CD4-positive, alpha-beta T cell (primary cell): Measurements from ENCODE around the gene CHRNA5. TPM values are rescaled to one million over a fixed set of nuclear protein-coding genes. Genes with fewer than 3 reads are reported as not detected.

Source experiments
- ATAC-seq: fragments of 200-7000 bp; cut with Tn5 transposase; one replicate; pipeline ENCODE4 v1.10.0; 2022; ENCODE audit warnings: mild to moderate bottlenecking; ENCODE audit not compliant: poor library complexity
- CTCF ChIA-PET: fragments of 350-600 bp; sonication (Branson Sonifier 250); formaldehyde crosslinking; loops from one replicate; lab custom pipeline; 2021; ENCODE audit warnings: antibody characterized with exemption, inconsistent platforms; lab: Charles Lee
- POLR2A ChIA-PET: fragments of 350-600 bp; sonication (Branson Sonifier 250); formaldehyde crosslinking; loops from one replicate; lab custom pipeline; 2021; ENCODE audit warnings: antibody characterized with exemption, inconsistent platforms; lab: Charles Lee
- DNase-seq, 14 experiments: peaks; one replicate each; pipeline ENCODE4 v3.0.0-alpha.2; 2013 to 2020; ENCODE audit warnings: mixed read lengths in 2 of 14
- H3K27ac ChIP-seq, 2 donors: one replicate each; pipeline versions ENCODE4 v1.5.1 to v1.7.0; 2013; ENCODE audit warnings: low read length in 2 of 2, low read depth in 1 of 2, mild to moderate bottlenecking in 1 of 2
- H3K27me3 ChIP-seq, 2 experiments: 1 replicate in 1 of 2; 2 replicates in 1 of 2; pipeline versions ENCODE4 v1.6.1 to v1.7.0; 2013; ENCODE audit warnings: low read length in 2 of 2, control low read depth in 1 of 2, mild to moderate bottlenecking in 1 of 2, moderate library complexity in 1 of 2; ENCODE audit not compliant: insufficient read depth in 2 of 2, control insufficient read depth in 1 of 2
- H3K36me3 ChIP-seq: one replicate; pipeline ENCODE4 v1.6.1; 2013; ENCODE audit warnings: low read length, control low read depth; ENCODE audit not compliant: insufficient read depth
- H3K4me1 ChIP-seq: one replicate; pipeline ENCODE4 v1.6.1; 2013; ENCODE audit warnings: low read length, control low read depth; ENCODE audit not compliant: insufficient read depth
- H3K4me3 ChIP-seq: one replicate; pipeline ENCODE4 v1.5.1; 2013; ENCODE audit warnings: mild to moderate bottlenecking, low read length, moderate library complexity
- H3K9me3 ChIP-seq, 2 experiments: 1 replicate in 1 of 2; 2 replicates in 1 of 2; pipeline versions ENCODE4 v1.6.1 to v1.7.0; 2013; ENCODE audit warnings: low read length in 2 of 2, mild to moderate bottlenecking in 2 of 2, control low read depth in 1 of 2, moderate library complexity in 1 of 2; ENCODE audit not compliant: control insufficient read depth in 1 of 2, insufficient read depth in 1 of 2
- H3K27ac Mint-ChIP-seq: one replicate; pipeline ENCODE4 v1.8.0; 2020; ENCODE audit warnings: mixed read lengths
- H3K27me3 Mint-ChIP-seq: one replicate; pipeline ENCODE4 v1.8.0; 2021; ENCODE audit warnings: mixed read lengths
- H3K36me3 Mint-ChIP-seq: one replicate; pipeline ENCODE4 v1.8.0; 2021; ENCODE audit warnings: low read depth, mixed read lengths
- H3K4me1 Mint-ChIP-seq: one replicate; pipeline ENCODE4 v1.8.0; 2021; ENCODE audit warnings: low read depth, mixed read lengths
- H3K4me3 Mint-ChIP-seq: one replicate; pipeline ENCODE4 v1.8.0; 2020; ENCODE audit warnings: mild to moderate bottlenecking, mixed read lengths
- H3K9me3 Mint-ChIP-seq: one replicate; pipeline ENCODE4 v1.8.0; 2020; ENCODE audit warnings: mixed read lengths
- intact Hi-C, 2 experiments: fragments of 100-400 bp; cut with DNase I in 1 of 2; cut with micrococcal nuclease in 1 of 2; formaldehyde crosslinking; loops; one replicate each; pipeline versions ENCODE4 v1.15.1 to v1.9.0; 2023 to 2025; cut with DNase I, micrococcal nuclease
- total RNA-seq, 174 experiments: library from RNA in 2 of 174; stranded (reverse) in 2 of 174; gene quantifications; one replicate each; pipeline ENCODE4 v1.2.3 and lab custom pipeline; 2021 to 2026
- TF ChIP-seq, protein P1 (sequence below): fragments of 200-600 bp; IDR thresholded peaks from one replicate; pipeline ENCODE4 v1.8.0; 2022; ENCODE audit warnings: antibody characterized with exemption, mild to moderate bottlenecking

CHRNA5 gene
- total RNA-seq, 2 experiments from 2014 or later = 0.25 TPM

DNA sequence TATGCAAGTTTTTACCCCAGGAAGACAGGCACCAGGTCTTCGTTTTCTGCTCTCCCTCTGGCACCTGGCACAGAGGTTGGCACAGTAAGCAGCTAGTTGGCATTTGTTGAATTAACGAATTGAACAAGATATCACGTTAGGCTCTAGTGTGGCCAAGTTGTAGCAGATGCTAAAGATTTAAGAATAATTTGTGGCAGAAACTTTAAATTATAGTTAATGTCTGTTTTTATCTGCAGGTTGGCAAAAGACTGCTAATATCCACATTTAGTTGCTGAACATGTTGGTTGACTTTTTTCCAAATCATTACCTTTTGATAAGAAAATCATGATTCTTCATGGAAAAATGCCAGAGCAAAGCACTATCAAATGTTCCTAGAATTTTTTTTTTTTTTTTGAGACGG lies 8.1 kb downstream of the CHRNA5 start:
- POLR2A ChIA-PET = no interaction called here
- H3K27ac ChIP-seq = no peak overlapping the region
- DNase-seq (no peak), ATAC-seq (no peak)
- Mint-ChIP-seq H3K9me3 (no peaks in the 10 kb centered on the region), H3K27me3 (peaks cover 7% of the 10 kb centered on the region), H3K27ac (no peak overlapping the region), H3K36me3 (no peaks in the 10 kb centered on the region), H3K4me1 (no peaks in the 10 kb centered on the region), H3K4me3 (no peak overlapping the region)
- H3K27me3 ChIP-seq = no peaks in the 10 kb centered on the region
- H3K9me3 ChIP-seq = no peaks in the 10 kb centered on the region
- no peak overlapping the region for H3K4me3 ChIP-seq
- TF ChIP-seq, protein P1, sequence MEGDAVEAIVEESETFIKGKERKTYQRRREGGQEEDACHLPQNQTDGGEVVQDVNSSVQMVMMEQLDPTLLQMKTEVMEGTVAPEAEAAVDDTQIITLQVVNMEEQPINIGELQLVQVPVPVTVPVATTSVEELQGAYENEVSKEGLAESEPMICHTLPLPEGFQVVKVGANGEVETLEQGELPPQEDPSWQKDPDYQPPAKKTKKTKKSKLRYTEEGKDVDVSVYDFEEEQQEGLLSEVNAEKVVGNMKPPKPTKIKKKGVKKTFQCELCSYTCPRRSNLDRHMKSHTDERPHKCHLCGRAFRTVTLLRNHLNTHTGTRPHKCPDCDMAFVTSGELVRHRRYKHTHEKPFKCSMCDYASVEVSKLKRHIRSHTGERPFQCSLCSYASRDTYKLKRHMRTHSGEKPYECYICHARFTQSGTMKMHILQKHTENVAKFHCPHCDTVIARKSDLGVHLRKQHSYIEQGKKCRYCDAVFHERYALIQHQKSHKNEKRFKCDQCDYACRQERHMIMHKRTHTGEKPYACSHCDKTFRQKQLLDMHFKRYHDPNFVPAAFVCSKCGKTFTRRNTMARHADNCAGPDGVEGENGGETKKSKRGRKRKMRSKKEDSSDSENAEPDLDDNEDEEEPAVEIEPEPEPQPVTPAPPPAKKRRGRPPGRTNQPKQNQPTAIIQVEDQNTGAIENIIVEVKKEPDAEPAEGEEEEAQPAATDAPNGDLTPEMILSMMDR = no peak
- H3K36me3 ChIP-seq = no peaks in the 10 kb centered on the region
- H3K4me1 ChIP-seq = no peaks in the 10 kb centered on the region
- CTCF ChIA-PET = no interaction called here
- intact Hi-C loops = no loop called here

DNA sequence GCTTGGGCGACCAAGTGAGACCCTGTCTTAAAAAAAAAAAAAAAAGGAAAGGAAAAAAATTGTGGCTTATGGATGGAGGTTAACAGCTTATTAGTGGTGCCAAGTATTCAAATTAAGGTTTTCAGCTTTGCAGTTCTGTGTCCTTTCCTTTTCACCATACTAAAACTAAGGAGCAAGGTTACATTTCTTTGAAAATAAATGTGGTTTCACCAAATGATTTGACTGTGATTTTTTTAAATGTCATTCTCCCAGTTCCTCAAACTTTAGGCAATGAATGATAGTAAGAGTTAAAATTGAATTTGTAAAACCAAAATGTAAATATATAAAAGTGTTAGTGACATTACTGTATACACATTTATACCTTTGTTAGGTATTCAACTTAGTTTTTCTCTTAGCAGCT lies 9.6 kb downstream of the CHRNA5 start:
- ATAC-seq = no peak
- no peak overlapping the region for H3K4me3 Mint-ChIP-seq
- Histone ChIP-seq H3K4me1 (no peaks in the 10 kb centered on the region), H3K4me3 (no peak overlapping the region), H3K9me3 (no peaks in the 10 kb centered on the region), H3K27me3 (no peaks in the 10 kb centered on the region), H3K36me3 (no peaks in the 10 kb centered on the region), H3K27ac (no peak overlapping the region)
- no peak overlapping the region for H3K27ac Mint-ChIP-seq
- intact Hi-C loops = no loop called here
- H3K9me3 Mint-ChIP-seq = no peaks in the 10 kb centered on the region
- H3K27me3 Mint-ChIP-seq = peaks cover 7% of the 10 kb centered on the region
- TF ChIP-seq, protein P1 = no peak
- ChIA-PET CTCF (no interaction called here), POLR2A (no interaction called here)
- no peak for DNase-seq
- H3K36me3 Mint-ChIP-seq = no peaks in the 10 kb centered on the region
- no peaks in the 10 kb centered on the region for H3K4me1 Mint-ChIP-seq

DNA sequence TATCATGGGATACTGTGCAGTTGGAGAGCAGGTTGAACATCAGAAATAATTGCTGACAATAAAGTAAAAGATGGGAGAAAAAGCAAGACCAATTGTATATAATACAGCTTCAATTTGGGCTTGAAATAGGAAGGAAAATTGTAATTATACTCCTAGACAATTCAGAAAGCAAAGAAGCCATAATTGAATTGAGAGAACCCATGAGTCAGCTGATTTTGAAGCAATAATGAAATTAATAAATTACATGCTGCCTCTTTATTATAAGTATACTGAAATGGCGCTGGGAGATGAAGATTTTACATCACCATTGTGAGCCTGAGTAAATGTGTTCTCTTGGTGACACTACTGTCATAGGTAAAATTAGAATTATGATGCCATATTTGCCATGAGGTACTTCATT lies 32.3 kb downstream of the CHRNA5 start:
- ATAC-seq = no peak
- Histone ChIP-seq H3K27me3 (no peaks in the 10 kb centered on the region), H3K4me1 (no peaks in the 10 kb centered on the region), H3K9me3 (no peaks in the 10 kb centered on the region), H3K4me3 (no peak overlapping the region), H3K27ac (no peak overlapping the region), H3K36me3 (no peaks in the 10 kb centered on the region)
- CTCF ChIA-PET = no interaction called here
- Mint-ChIP-seq H3K27ac (no peak overlapping the region), H3K27me3 (no peaks in the 10 kb centered on the region), H3K36me3 (no peaks in the 10 kb centered on the region), H3K4me1 (no peaks in the 10 kb centered on the region), H3K9me3 (no peaks in the 10 kb centered on the region), H3K4me3 (no peak overlapping the region)
- POLR2A ChIA-PET = no interaction called here
- TF ChIP-seq, protein P1 = no peak
- intact Hi-C loops = no loop called here
- no peak for DNase-seq
